Measurements from ENCODE around the gene EXTL2. TPM values are rescaled to one million over a fixed set of nuclear protein-coding genes. Genes with fewer than 3 reads are reported as not detected.

EXTL2 gene
- total RNA-seq, 1 experiment from 2014 or later = 37.9 TPM

DNA sequence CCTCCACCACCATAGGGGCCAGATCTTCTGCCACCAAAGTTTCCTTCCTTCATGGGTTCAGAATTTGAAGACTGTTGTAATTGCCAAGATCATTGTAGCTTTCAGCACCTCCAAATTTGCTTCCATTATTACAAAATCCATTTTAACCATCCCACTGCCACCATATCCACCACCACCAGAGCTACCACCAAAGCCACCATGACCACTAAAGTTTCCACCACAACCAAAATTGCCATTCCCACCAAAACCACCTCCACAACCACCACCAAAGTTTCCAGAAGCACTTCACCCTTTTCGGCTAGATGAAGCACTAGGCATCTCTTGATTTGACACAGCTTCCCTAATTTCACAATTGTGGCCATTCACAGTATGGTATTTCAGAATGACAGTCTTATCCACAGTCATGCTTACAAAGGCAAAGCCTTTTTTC lies 46.5 kb upstream of the EXTL2 start:
- WGBS (ENCODE audit: extremely low coverage, insufficient read length, low lambda C conversion rate) = no CpG with 5 or more reads among the region's 1 CpG
- Histone ChIP-seq H2BK12ac (ENCODE audit: insufficient read length, low read depth, low read length) (no peak overlapping the region), H3K9me3 (ENCODE audit: control insufficient read depth, low read depth, low read length) (no peaks in the 10 kb centered on the region), H4K5ac (ENCODE audit: insufficient read length, low read depth, low read length) (no peak overlapping the region), H3K14ac (ENCODE audit: insufficient read depth, low read length) (no peak overlapping the region), H2AFZ (ENCODE audit: low read length) (no peak overlapping the region), H3K4me1 (ENCODE audit: insufficient read depth, low read length) (no peaks in the 10 kb centered on the region), H3K27ac (ENCODE audit: insufficient read length, low read depth, low read length) (no peak overlapping the region), H2BK120ac (ENCODE audit: low read depth, low read length, poor library complexity, severe bottlenecking) (no peak overlapping the region), H3K4ac (ENCODE audit: low read depth, low read length) (no peak overlapping the region), H4K91ac (ENCODE audit: insufficient read length, low read depth, low read length) (no peak overlapping the region), H2BK5ac (ENCODE audit: insufficient read length, low read length) (no peak overlapping the region), H3T11ph (ENCODE audit: low read length) (no peak overlapping the region), H4K20me1 (ENCODE audit: control insufficient read depth, insufficient read depth, insufficient read length) (no peaks in the 10 kb centered on the region), H2BK20ac (ENCODE audit: low read depth, low read length, poor library complexity, severe bottlenecking) (no peak overlapping the region), H3K4me2 (ENCODE audit: insufficient read depth, insufficient read length, low read length) (no peak overlapping the region), H2AK5ac (ENCODE audit: insufficient read length, low read length) (no peak overlapping the region), H3K23ac (ENCODE audit: insufficient read length, low read depth, low read length) (no peak overlapping the region), H4K8ac (replicated peaks; ENCODE audit: insufficient read length, low read depth, low read length) (no peak overlapping the region), H3K56ac (ENCODE audit: insufficient read length, low read depth, low read length) (no peak overlapping the region), H3K27me3 (ENCODE audit: insufficient read depth, low read length) (no peaks in the 10 kb centered on the region), H3K18ac (ENCODE audit: insufficient read length, low read depth, low read length) (no peak overlapping the region), H3K79me2 (ENCODE audit: insufficient read depth, low read length) (no peaks in the 10 kb centered on the region), H3K23me2 (ENCODE audit: insufficient read length, low read depth, low read length, poor library complexity, severe bottlenecking) (no peaks in the 10 kb centered on the region), H3K79me1 (ENCODE audit: insufficient read depth, low read depth, low read length, poor library complexity, severe bottlenecking) (no peaks in the 10 kb centered on the region), H3K9ac (ENCODE audit: extremely low read depth, insufficient read length, low read length) (no peak overlapping the region), H2BK15ac (ENCODE audit: low read depth, low read length) (no peak overlapping the region)
- no peak overlapping the region for H3K4me3 Mint-ChIP-seq
- peaks cover under 1 to 3% of the 10 kb centered on the region in 2 experiments; a peak in 2 of 5 replicates for H3K9me3 Mint-ChIP-seq
- DNase-seq = no peak
- no peaks in the 10 kb centered on the region for H3K27me3 Mint-ChIP-seq (ENCODE audit: low read depth)
- peaks cover 42 to 50% (median 45%) of the 10 kb centered on the region in 3 experiments for H3K36me3 Mint-ChIP-seq (ENCODE audit: insufficient read depth in 1 of 3, low read depth in 3 of 3)
- H3K27ac Mint-ChIP-seq = no peak overlapping the region; a peak in 2 of 7 replicates
- TF ChIP-seq, protein P1, sequence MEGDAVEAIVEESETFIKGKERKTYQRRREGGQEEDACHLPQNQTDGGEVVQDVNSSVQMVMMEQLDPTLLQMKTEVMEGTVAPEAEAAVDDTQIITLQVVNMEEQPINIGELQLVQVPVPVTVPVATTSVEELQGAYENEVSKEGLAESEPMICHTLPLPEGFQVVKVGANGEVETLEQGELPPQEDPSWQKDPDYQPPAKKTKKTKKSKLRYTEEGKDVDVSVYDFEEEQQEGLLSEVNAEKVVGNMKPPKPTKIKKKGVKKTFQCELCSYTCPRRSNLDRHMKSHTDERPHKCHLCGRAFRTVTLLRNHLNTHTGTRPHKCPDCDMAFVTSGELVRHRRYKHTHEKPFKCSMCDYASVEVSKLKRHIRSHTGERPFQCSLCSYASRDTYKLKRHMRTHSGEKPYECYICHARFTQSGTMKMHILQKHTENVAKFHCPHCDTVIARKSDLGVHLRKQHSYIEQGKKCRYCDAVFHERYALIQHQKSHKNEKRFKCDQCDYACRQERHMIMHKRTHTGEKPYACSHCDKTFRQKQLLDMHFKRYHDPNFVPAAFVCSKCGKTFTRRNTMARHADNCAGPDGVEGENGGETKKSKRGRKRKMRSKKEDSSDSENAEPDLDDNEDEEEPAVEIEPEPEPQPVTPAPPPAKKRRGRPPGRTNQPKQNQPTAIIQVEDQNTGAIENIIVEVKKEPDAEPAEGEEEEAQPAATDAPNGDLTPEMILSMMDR (conservative IDR thresholded peaks at IDR 0.05) = no peak
- H3K4me1 Mint-ChIP-seq = no peaks in the 10 kb centered on the region; a peak in 1 of 4 replicates
